Thyroid gland (tissue), 4 donors: ENCODE results near the gene OXLD1. TPM values are rescaled to one million over a fixed set of nuclear protein-coding genes. Genes with fewer than 3 reads are reported as not detected.

Source experiments
- DNase-seq, 2 donors: peaks; one replicate each; pipeline ENCODE4 v3.0.0-alpha.2; 2019
- H3K27ac ChIP-seq, 3 donors: fragments of 200-600 bp; sonication (generic); 1 replicate in 2 of 3; 2 replicates in 1 of 3; pipeline ENCODE4 v1.5.1; 2016 to 2019; ENCODE audit warnings: mild to moderate bottlenecking in 1 of 3, moderate library complexity in 1 of 3
- H3K27me3 ChIP-seq: fragments of 200-600 bp; sonication (generic); one replicate; pipeline ENCODE4 v1.5.1; 2019
- H3K36me3 ChIP-seq, 2 donors: fragments of 200-600 bp; sonication (generic); one replicate each; pipeline ENCODE4 v1.5.1; 2016 to 2019
- H3K4me1 ChIP-seq, 2 donors: fragments of 200-600 bp; sonication (generic); one replicate each; pipeline ENCODE4 v1.5.1; 2017 to 2019
- H3K4me3 ChIP-seq, 3 donors: fragments of 200-600 bp; sonication (generic); replicated peaks in 1 of 3; 1 replicate in 2 of 3; 2 replicates in 1 of 3; pipeline ENCODE4 v1.5.1; 2016; ENCODE audit warnings: mild to moderate bottlenecking in 1 of 3
- H3K9me3 ChIP-seq: fragments of 200-600 bp; sonication (generic); one replicate; pipeline ENCODE4 v1.5.1; 2017
- CTCF ChIP-seq, 6 experiments: fragments of 200-600 bp in 3 of 6; fragments of 450-650 bp in 3 of 6; sonication (generic) in 3 of 6; IDR thresholded peaks; one replicate each; pipeline ENCODE4 v1.5.1; 2016 to 2019; ENCODE audit warnings: antibody characterized with exemption in 6 of 6, mild to moderate bottlenecking in 2 of 6, inconsistent platforms in 1 of 6, moderate library complexity in 1 of 6
- POLR2A ChIP-seq, 2 donors: fragments of 450-650 bp; IDR thresholded peaks; one replicate each; pipeline ENCODE4 v1.6.1; 2017; ENCODE audit warnings: antibody characterized with exemption in 2 of 2, mild to moderate bottlenecking in 2 of 2, moderate library complexity in 1 of 2
- WGBS, 2 donors: methylation state at CpG; one replicate each; pipeline ENCODE4 v1.1.5; 2017; 5-methylcytosine and 5-hydroxymethylcytosine counted together
- intact Hi-C: fragments of 100-400 bp; cut with DNase I; formaldehyde crosslinking; loops from one replicate; pipeline ENCODE4 v1.15.1; 2023
- total RNA-seq, 4 donors: library from RNA; depleted of rRNA; stranded (reverse); fragments of >200 nt; gene quantifications; one replicate each; pipeline ENCODE4 v1.2.3, GENCODE V29; 2016

The OXLD1 gene
- total RNA-seq, 4 donors from 2014 or later, result 20.5 to 46.3 (median 34.2) TPM

- Histone ChIP-seq H3K27me3 (no peaks in the 10 kb centered on the region), H3K9me3 (no peaks in the 10 kb centered on the region), H3K27ac (no peak overlapping the region), H3K4me1 (no peaks in the 10 kb centered on the region), H3K36me3 (peaks cover 56 to 88% of the 10 kb centered on the region in 2 donors), H3K4me3 (no peak overlapping the region)
- no peak for DNase-seq
- intact Hi-C loops, result no loop called here
- WGBS, 2 donors, result 95% methylated on average over 4 of the region's 6 CpGs
- TF ChIP-seq CTCF (IDR thresholded peaks at IDR 0.05) (no peak), POLR2A (IDR thresholded peaks at IDR 0.05) (no peak)
Observed at GRCh38 chr17:81695211-81695610, 28.8 kb upstream of the OXLD1 start.

GRCh38 chr17:81694810-81695209 is 28.4 kb upstream of the OXLD1 start:
- no peak for TF ChIP-seq POLR2A (IDR thresholded peaks at IDR 0.05)
- TF ChIP-seq CTCF (IDR thresholded peaks at IDR 0.05), result no peak
- 94 to 96% methylated on average over 9 of the region's 19 CpGs for WGBS, 2 donors
- no peak for DNase-seq
- Histone ChIP-seq H3K4me3 (no peak overlapping the region), H3K4me1 (no peaks in the 10 kb centered on the region), H3K27ac (no peak overlapping the region), H3K36me3 (peaks cover 58 to 88% of the 10 kb centered on the region in 2 donors), H3K27me3 (no peaks in the 10 kb centered on the region), H3K9me3 (no peaks in the 10 kb centered on the region)
- intact Hi-C loops, result no loop called here

DNA sequence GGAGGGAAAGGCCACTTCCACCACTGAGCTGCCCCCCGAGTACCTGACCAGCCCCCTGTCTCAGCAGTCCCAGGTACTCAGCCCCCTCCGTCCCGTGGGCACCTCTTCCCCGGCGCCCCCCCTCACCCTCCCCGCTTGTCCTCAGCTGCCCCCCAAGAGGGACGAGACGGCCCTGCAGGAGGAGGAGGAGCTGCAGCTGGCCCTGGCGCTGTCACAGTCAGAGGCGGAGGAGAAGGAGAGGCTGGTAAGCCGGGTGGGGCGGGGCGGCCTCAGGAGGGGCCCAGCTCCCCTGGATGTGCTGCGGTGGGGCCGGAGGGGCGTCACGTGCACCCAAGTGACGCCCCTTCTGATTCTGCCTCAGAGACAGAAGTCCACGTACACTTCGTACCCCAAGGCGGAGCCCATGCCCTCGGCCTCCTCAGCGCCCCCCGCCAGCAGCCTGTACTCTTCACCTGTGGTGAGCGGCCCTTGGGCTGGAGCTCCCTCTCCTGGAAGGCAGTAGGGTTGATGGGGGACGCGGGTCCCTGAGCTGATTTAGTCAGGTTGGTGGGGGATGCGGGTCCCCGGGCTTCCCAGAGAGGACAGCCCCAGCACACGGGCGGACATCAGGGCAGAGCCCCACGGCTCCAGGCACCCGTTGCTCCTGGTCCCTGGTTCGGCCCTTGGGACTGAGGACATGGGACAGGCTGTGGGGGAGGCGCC is 27.3 kb upstream of the OXLD1 start:
- H3K27ac ChIP-seq, result no peak overlapping the region
- no peak for DNase-seq

DNA sequence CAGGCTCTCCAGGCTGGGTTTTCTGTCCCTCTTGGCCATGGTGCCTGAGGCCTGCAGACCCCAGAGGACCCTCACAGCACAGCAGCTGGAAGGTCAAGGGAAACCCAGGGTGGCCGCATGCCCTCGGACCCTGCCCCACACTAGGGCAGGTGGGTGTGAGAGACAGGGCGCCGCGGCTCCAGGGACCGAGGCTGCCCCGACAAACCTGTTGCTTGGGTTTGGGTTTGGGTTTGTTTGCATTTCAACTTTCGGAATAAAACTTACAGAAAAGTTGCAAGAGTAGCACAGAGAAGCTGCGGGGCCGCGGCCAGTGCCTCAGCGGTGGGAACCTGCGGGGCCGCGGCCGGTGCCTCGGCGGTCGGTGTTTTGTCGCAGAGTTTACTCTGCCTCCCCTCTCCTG is 25.2 kb upstream of the OXLD1 start:
- Histone ChIP-seq H3K4me1 (no peaks in the 10 kb centered on the region), H3K36me3 (peaks cover 82 to 90% of the 10 kb centered on the region in 2 donors), H3K4me3 (no peak overlapping the region), H3K27me3 (no peaks in the 10 kb centered on the region), H3K27ac (no peak overlapping the region), H3K9me3 (no peaks in the 10 kb centered on the region)
- TF ChIP-seq POLR2A (IDR thresholded peaks at IDR 0.05) (no peak), CTCF (IDR thresholded peaks at IDR 0.05) (no peak)
- DNase-seq, result no peak
- WGBS, 2 donors, result 96 to 98% methylated on average over 14 to 20 of the region's 20 CpGs
- intact Hi-C loops, result no loop called here

More for the DNA sequence above, 27.3 kb upstream of the OXLD1 start:
- intact Hi-C loops, result no loop called here
- no peaks in the 10 kb centered on the region for H3K4me1 ChIP-seq
- H3K4me3 ChIP-seq, result no peak overlapping the region
- peaks cover 70 to 88% of the 10 kb centered on the region in 2 donors for H3K36me3 ChIP-seq
- TF ChIP-seq POLR2A (IDR thresholded peaks at IDR 0.05), result no peak
- no peak for TF ChIP-seq CTCF (IDR thresholded peaks at IDR 0.05)
- no peaks in the 10 kb centered on the region for H3K9me3 ChIP-seq
- WGBS, 2 donors, result 88 to 93% methylated on average over 17 to 18 of the region's 35 CpGs
- no peaks in the 10 kb centered on the region for H3K27me3 ChIP-seq

DNA sequence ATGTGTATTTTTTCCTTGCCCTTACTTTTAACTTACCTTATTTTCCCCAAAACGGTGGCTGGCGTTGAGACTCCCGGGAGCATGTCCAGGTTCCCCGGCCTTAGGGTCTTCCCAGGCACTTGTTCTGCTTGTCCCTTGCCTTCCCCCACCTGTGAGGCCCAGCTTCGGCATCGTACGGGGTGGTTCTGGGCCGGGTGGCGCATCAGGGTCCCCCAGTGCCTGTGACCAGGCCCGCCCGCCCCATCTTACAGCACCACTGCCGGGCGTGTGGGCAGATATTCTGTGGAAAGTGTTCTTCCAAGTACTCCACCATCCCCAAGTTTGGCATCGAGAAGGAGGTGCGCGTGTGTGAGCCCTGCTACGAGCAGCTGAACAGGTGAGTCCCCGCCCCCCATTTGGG is 24.8 kb upstream of the OXLD1 start:
- DNase-seq, result no peak
- H3K9me3 ChIP-seq, result no peaks in the 10 kb centered on the region
- H3K27ac ChIP-seq, result no peak overlapping the region
- intact Hi-C loops, result no loop called here
- no peaks in the 10 kb centered on the region for H3K4me1 ChIP-seq
- no peaks in the 10 kb centered on the region for H3K27me3 ChIP-seq
- peaks cover 82 to 90% of the 10 kb centered on the region in 2 donors for H3K36me3 ChIP-seq
- TF ChIP-seq CTCF (IDR thresholded peaks at IDR 0.05) (no peak), POLR2A (IDR thresholded peaks at IDR 0.05) (no peak)
- 95 to 96% methylated on average over 18 of the region's 18 CpGs for WGBS, 2 donors
- no peak overlapping the region for H3K4me3 ChIP-seq
